ENCODE data around the gene CSMD2.

Gene CSMD2

GRCh38 chr1:33473900-33474299, 691.1 kb downstream of the CSMD2 start:
- no peak overlapping the region for H3K9ac ChIP-seq (ENCODE audit: low read depth, low read length)
- H3K9me3 ChIP-seq (ENCODE audit: control insufficient read depth, insufficient read depth, low read length), result no peaks in the 10 kb centered on the region
- no peaks in the 10 kb centered on the region for H3K36me3 ChIP-seq (ENCODE audit: insufficient read depth, low read length)
- peaks cover 7% of the 10 kb centered on the region; the same call in 1 of the 2 replicates for H3K4me1 ChIP-seq (ENCODE audit: insufficient read depth, low read length)

DNA sequence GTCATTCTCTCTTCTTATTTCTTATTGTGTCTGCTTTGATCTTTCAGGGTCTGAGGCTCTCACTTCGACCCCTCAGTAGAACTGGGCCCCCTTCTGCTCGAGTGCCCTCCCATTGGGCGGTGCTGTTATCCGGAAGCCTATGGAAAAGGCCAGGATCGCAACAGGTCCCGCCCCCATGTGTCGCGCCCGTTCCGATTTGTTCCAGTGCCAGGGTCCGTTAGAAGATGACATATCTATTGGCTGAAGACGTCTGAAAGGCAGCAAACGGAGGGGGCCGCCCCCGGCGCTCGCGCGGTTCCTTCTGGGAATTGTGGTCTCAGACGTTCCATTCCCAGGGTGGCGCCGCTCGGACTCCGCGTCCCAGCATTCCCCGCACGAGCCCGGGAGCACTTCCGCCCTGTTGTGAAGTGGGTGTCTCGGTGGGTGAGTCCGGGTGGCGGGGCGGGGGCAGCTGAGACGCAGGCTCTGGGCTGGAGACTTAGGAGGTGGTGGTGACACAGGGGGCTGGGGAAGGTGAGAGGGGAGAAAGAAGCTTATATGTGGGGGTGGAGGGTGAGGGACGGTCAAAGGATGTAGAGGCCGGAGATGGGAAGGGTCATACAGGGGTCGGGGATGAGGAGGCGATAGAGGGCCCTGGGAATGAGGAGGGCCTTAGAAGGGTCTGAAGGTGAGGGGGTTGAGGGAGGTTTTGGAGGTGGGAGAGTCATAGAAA, 692.6 kb downstream of the CSMD2 start, which contains the start of gene ZSCAN20:
ZSCAN20 (plus strand) TSS at position 377 of the 712 bp plus-strand sequence. CDS start 6,644 bp downstream, outside the sequence.
- Histone ChIP-seq H3K9me3 (ENCODE audit: control insufficient read depth, insufficient read depth, low read length) (no peaks in the 10 kb centered on the region), H3K9ac (ENCODE audit: low read depth, low read length) (peak within 1 kb of the TSS; percentile 70; the same call in 1 of the 2 replicates), H3K36me3 (ENCODE audit: insufficient read depth, low read length) (no peaks in the 10 kb centered on the region), H3K4me1 (ENCODE audit: insufficient read depth, low read length) (peaks cover 7% of the 10 kb centered on the region; the same call in 1 of the 2 replicates)

DNA sequence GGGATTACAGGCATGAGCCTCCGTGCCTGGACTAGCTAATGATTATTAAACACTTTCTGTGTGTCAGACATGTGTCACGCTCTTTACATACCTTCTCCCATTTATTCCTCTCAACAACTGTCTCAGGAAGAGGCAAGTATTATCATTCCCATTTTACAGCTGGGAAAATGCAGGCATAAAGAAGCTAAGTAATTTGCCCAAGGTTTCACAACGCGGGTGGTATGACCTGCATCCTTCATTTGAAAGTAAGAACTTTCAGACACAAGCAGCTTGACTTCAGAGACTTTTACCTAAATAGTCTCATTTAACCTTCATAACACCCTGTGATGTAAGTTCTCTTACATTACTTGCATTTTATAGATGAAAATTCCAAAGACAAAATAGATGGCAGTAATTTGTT, 693.6 kb downstream of the CSMD2 start:
- Histone ChIP-seq H3K9ac (ENCODE audit: low read depth, low read length) (no peak overlapping the region), H3K4me1 (ENCODE audit: insufficient read depth, low read length) (peaks cover 7% of the 10 kb centered on the region; the same call in 1 of the 2 replicates), H3K9me3 (ENCODE audit: control insufficient read depth, insufficient read depth, low read length) (no peaks in the 10 kb centered on the region), H3K36me3 (ENCODE audit: insufficient read depth, low read length) (no peaks in the 10 kb centered on the region)

GRCh38 chr1:33470495-33471012, 694.5 kb downstream of the CSMD2 start:
- Histone ChIP-seq H3K9me3 (ENCODE audit: control insufficient read depth, insufficient read depth, low read length) (no peaks in the 10 kb centered on the region), H3K9ac (ENCODE audit: low read depth, low read length) (peak overlapping the region; percentile 2; the same call in 1 of the 2 replicates), H3K36me3 (ENCODE audit: insufficient read depth, low read length) (no peaks in the 10 kb centered on the region), H3K4me1 (ENCODE audit: insufficient read depth, low read length) (peaks cover 7% of the 10 kb centered on the region; the same call in 1 of the 2 replicates)

- Histone ChIP-seq H3K36me3 (ENCODE audit: insufficient read depth, low read length) (no peaks in the 10 kb centered on the region), H3K4me1 (ENCODE audit: insufficient read depth, low read length) (peaks cover 7% of the 10 kb centered on the region; the same call in 1 of the 2 replicates), H3K9me3 (ENCODE audit: control insufficient read depth, insufficient read depth, low read length) (no peaks in the 10 kb centered on the region), H3K9ac (ENCODE audit: low read depth, low read length) (no peak overlapping the region)
These were observed 695.3 kb downstream of the CSMD2 start for GRCh38 chr1:33469691-33470090.

DNA sequence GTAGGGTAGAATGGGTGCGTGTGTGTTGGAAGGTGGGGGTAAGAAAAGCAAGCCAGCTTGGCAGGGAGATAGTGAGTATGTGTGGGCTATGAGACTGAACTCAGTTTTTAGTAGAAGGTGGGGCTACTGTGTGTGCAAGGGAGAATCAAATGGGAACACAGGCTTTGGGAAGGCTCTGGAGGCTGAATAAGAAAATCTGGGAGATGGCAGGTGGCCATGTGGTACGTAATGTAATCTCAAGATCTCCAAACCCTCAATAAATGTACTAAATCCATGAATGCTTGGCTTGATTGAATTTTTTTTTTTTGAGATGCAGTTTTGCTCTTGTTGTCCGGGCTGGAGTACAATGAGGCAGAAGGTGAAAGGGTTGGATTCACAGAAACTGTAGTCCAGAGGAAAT, 696.1 kb downstream of the CSMD2 start:
- no peaks in the 10 kb centered on the region for H3K9me3 ChIP-seq (ENCODE audit: control insufficient read depth, insufficient read depth, low read length)
- H3K9ac ChIP-seq (ENCODE audit: low read depth, low read length), result no peak overlapping the region
- peaks cover 7% of the 10 kb centered on the region; the same call in 1 of the 2 replicates for H3K4me1 ChIP-seq (ENCODE audit: insufficient read depth, low read length)
- no peaks in the 10 kb centered on the region for H3K36me3 ChIP-seq (ENCODE audit: insufficient read depth, low read length)

GRCh38 chr1:33468531-33468930, 696.5 kb downstream of the CSMD2 start:
- Histone ChIP-seq H3K9ac (ENCODE audit: low read depth, low read length) (no peak overlapping the region), H3K4me1 (ENCODE audit: insufficient read depth, low read length) (peaks cover 7% of the 10 kb centered on the region; the same call in 1 of the 2 replicates)

GRCh38 chr1:33468011-33468410, 697.0 kb downstream of the CSMD2 start:
- H3K4me1 ChIP-seq (ENCODE audit: insufficient read depth, low read length), result peaks cover 7% of the 10 kb centered on the region; the same call in 1 of the 2 replicates
- H3K9ac ChIP-seq (ENCODE audit: low read depth, low read length), result no peak overlapping the region
- no peaks in the 10 kb centered on the region for H3K36me3 ChIP-seq (ENCODE audit: insufficient read depth, low read length)
- no peaks in the 10 kb centered on the region for H3K9me3 ChIP-seq (ENCODE audit: control insufficient read depth, insufficient read depth, low read length)

More at GRCh38 chr1:33468531-33468930, 696.5 kb downstream of the CSMD2 start:
- H3K36me3 ChIP-seq (ENCODE audit: insufficient read depth, low read length), result no peaks in the 10 kb centered on the region
- H3K9me3 ChIP-seq (ENCODE audit: control insufficient read depth, insufficient read depth, low read length), result no peaks in the 10 kb centered on the region

DNA sequence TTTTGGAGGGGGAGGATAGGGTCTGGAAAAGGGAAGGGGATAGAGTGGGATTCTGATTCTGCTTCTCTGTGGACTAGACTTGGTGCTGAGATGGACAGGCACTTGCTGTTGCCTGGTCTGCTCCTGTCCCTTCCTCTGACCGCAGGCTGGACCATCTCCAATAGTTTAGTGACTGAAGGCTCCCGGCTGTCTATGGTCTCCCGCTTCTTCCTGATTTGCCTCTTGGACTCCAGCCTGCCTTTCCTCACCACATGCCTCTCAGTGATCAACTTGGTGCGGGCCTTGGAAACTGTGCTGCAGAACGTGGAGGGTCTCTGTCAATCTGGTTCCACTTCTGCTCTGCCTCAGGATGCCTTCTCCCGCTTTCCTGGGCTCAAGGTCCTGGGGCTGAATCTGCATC, 698.9 kb downstream of the CSMD2 start:
- Histone ChIP-seq H3K36me3 (ENCODE audit: insufficient read depth, low read length) (no peaks in the 10 kb centered on the region), H3K9ac (ENCODE audit: low read depth, low read length) (no peak overlapping the region), H3K4me1 (ENCODE audit: insufficient read depth, low read length) (peaks cover 4% of the 10 kb centered on the region; the same call in 1 of the 2 replicates), H3K9me3 (ENCODE audit: control insufficient read depth, insufficient read depth, low read length) (no peaks in the 10 kb centered on the region)

GRCh38 chr1:33465316-33465715, 699.7 kb downstream of the CSMD2 start:
- H3K9me3 ChIP-seq (ENCODE audit: control insufficient read depth, insufficient read depth, low read length), result no peaks in the 10 kb centered on the region
- no peak overlapping the region for H3K9ac ChIP-seq (ENCODE audit: low read depth, low read length)
- H3K36me3 ChIP-seq (ENCODE audit: insufficient read depth, low read length), result no peaks in the 10 kb centered on the region
- H3K4me1 ChIP-seq (ENCODE audit: insufficient read depth, low read length), result no peaks in the 10 kb centered on the region; the same call in 1 of the 2 replicates

DNA sequence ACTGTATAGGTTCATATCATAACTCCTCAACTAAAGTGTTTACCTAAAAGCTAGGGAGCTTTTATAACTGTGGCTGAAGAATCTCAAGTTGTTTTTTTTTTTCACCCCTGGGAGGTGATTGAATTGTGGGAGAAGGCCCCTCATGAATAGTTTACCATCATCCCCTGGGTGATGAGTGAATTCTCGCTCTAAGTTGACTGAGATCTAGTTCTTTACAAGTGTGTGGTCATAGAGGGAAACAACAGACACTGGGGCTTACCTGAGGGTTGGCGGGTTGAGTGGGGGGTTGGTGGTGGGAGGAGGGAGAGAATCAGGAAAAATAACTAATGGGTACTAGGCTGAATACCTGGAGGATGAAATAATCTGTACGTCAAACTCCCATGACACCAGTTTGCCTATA, 700.5 kb downstream of the CSMD2 start:
- H3K36me3 ChIP-seq (ENCODE audit: insufficient read depth, low read length), result no peaks in the 10 kb centered on the region
- H3K4me1 ChIP-seq (ENCODE audit: insufficient read depth, low read length), result no peaks in the 10 kb centered on the region; the same call in 1 of the 2 replicates
- no peaks in the 10 kb centered on the region for H3K9me3 ChIP-seq (ENCODE audit: control insufficient read depth, insufficient read depth, low read length)
- H3K9ac ChIP-seq (ENCODE audit: low read depth, low read length), result no peak overlapping the region

Data from ES-I3 (cell line).